GM13976 (cell line): ENCODE data around the gene HLA-DPB1.

ENCODE experiments used
- DNase-seq: peaks from one replicate; pipeline ENCODE4 v3.0.0; 2012; ENCODE audit warnings: low spot score
- CTCF ChIP-seq: IDR thresholded peaks from 2 replicates; pipeline ENCODE4 v1.5.1; 2012; ENCODE audit warnings: borderline replicate concordance, mild to moderate bottlenecking; ENCODE audit not compliant: insufficient read depth; ENCODE audit errors: extremely low read depth, missing control alignments, control extremely low read depth
- in situ Hi-C: fragments of 300-500 bp; cut with MboI; formaldehyde crosslinking; loops from one replicate; pipeline ENCODE4 v1.12.0; 2022; ENCODE audit warnings: low sequenced_read_pairs, mixed read lengths, inconsistent platforms; ENCODE audit not compliant: unreplicated experiment

HLA-DPB1 gene

GRCh38 chr6:33078442-33078841 lies 2.7 kb downstream of the HLA-DPB1 start:
- no peak for TF ChIP-seq CTCF
- in situ Hi-C loops = no loop called here

DNA sequence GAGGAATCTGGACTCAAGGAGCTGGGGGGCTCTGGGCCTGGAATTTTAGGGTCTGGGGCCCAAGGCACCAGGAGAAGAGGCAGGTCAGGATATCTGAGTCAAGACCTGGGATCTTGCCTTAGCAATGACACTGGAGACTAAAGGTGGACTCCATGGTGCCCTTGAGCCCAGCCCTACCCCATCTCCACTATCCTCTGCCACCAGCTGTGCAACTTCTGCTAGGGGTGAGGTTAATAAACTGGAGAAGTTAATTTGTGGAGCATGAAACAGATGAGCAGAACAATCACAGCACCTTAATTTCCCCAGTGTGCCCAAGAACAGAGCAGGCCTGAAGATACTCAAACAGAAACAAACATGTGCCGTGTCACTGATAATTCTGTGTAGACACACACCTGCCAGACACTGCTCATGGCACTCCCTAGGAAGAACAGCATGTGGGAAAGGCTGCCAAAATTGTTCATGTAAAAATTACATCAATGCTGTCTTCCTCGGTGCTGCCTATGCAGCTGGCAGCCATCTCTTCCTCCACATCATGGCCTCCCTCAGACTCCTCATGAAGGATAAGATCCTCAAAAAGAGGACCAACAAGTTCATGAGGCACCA lies 3.2 kb downstream of the HLA-DPB1 start:
- no peak for DNase-seq
- in situ Hi-C loops = no loop called here
- no peak for TF ChIP-seq CTCF

More at GRCh38 chr6:33078442-33078841, 2.7 kb downstream of the HLA-DPB1 start:
- DNase-seq = no peak

DNA sequence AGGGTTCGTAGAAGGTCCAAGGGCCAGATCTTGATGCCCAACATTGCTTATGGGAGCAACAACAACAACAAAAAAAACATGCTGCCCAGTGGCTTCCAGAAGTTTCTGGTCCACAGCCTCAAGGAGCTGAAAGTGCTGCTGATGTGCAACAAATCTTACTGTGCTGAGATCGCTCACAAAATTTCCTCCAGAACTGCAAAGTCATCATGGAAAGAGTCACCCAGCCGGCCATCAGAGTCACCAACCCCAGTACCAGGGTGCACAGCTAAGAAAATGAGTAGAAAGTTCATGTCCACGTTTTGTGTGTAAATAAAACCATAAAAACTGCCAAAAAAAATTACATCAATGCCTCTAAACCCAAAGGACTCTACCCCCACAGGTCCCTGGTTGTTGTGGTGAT lies 3.8 kb downstream of the HLA-DPB1 start:
- no peak for TF ChIP-seq CTCF
- DNase-seq = no peak
- in situ Hi-C loops = no loop called here

GRCh38 chr6:33080127-33081089 lies 4.6 kb downstream of the HLA-DPB1 start:
- in situ Hi-C loops = loop anchor here (5.0 kb wide), 1 partner anchor 68 kb away; no protein-coding TSS in a partner anchor
- DNase-seq = no peak
- TF ChIP-seq CTCF = no peak

- TF ChIP-seq CTCF = no peak
- in situ Hi-C loops = loop anchor here (5.0 kb wide), 1 partner anchor 69 kb away; no protein-coding TSS in a partner anchor
- no peak for DNase-seq
Observed at GRCh38 chr6:33081098-33081824, 5.5 kb downstream of the HLA-DPB1 start.

DNA sequence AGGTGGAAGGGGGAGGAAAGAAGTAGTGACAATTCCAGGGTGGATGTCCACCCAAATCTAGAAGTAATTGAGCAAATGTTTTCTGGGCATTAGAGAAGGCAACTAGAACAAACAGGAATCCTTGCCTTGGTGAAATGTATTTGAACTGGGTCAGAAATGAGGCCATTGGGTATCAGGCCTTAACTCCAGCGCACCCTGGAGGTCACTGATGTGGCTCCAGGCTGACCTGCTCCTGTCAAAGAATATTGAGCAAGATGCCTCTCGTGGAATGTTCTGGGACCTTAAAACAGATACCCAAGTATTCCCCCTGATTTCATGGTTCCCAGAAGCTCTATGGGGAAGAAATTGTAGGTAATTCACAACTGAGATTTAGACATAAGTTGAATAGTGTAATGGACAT lies 6.9 kb downstream of the HLA-DPB1 start:
- TF ChIP-seq CTCF = peak; percentile 38
- in situ Hi-C loops = loop anchor here (5.0 kb wide), 1 partner anchor 70 kb away; no protein-coding TSS in a partner anchor
- no peak for DNase-seq
